Measurements from ENCODE around the gene SLIT3. TPM values are rescaled to one million over a fixed set of nuclear protein-coding genes. Genes with fewer than 3 reads are reported as not detected.

SLIT3 gene
- total and polyA plus RNA-seq, 9 of the 15 experiments (the other 6 are each of a cell fraction or from before 2014, with no cell fraction given), result 0.01 to 0.04 TPM; not detected in 7

DNA sequence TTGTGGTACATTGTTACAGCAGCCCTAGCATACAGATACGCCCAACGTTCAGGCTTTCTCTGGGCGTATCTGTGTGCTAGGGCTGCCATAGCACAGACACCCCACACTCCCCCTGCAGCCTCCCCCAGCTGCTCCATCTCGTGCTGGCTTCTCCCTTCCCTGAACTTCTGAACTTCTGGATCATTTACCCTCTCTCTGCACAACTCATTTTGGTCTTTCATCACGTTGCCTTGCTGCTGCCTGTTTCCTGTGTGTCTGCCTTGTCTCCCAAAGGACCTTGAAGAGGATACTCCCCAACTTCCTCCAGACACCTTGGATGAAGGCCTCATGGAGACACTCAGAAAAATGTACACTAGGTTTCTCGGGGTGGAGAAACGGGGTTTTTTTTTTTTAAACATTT lies 37.3 kb downstream of the SLIT3 start:
- H3K4me2 ChIP-seq (ENCODE audit: insufficient read depth, low read length), result no peak overlapping the region
- no peaks in the 10 kb centered on the region for H4K20me1 ChIP-seq (replicated peaks; ENCODE audit: control insufficient read depth, insufficient read depth, low read length)
- TF ChIP-seq ZNF232 (CRISPR knock-in tag; IDR thresholded peaks at IDR 0.05) (no peak), TFAP4 (CRISPR knock-in tag; IDR thresholded peaks at IDR 0.05; ENCODE audit: borderline replicate concordance) (no peak)
- in situ Hi-C loops (cut with MboI), result no loop called here
- DNase-seq (ENCODE audit: extremely low read depth in 1 of 4, low spot score in 3 of 4) (no peak), ATAC-seq (no peak), FAIRE-seq (no peak)
- WGBS (ENCODE audit: insufficient coverage, low coverage, missing lambda C conversion rate), result 0% methylated on average over 7 of the region's 7 CpGs
- H3K9me1 ChIP-seq (ENCODE audit: control insufficient read depth, insufficient read depth, low read length), result no peaks in the 10 kb centered on the region
- no peak overlapping the region for H2AFZ ChIP-seq (ENCODE audit: low read depth, low read length)
- POLR2A ChIA-PET, result no interaction called here
- H3K4me3 ChIP-seq, result no peak overlapping the region
- H3K27ac ChIP-seq (ENCODE audit: extremely low read depth, low read depth, low read length), result no peak overlapping the region
- intact Hi-C loops (cut with micrococcal nuclease), result no loop called here
- no peaks in the 10 kb centered on the region for H3K4me1 ChIP-seq (replicated peaks in 1 of 2; ENCODE audit: control insufficient read depth in 2 of 2, insufficient read depth in 2 of 2, low read length in 2 of 2)
- H3K9ac ChIP-seq (ENCODE audit: insufficient read depth in 1 of 2, low read depth in 2 of 2, low read length in 2 of 2), result no peak overlapping the region
- CTCF ChIA-PET (ENCODE audit: low intra/inter-chr PET ratio), result no interaction called here
- no peaks in the 10 kb centered on the region for H3K27me3 ChIP-seq (ENCODE audit: control insufficient read depth in 2 of 2, insufficient read depth in 2 of 2, low read length in 2 of 2)
- H3K9me3 ChIP-seq (replicated peaks; ENCODE audit: control insufficient read depth, insufficient read depth, low read depth, low read length), result no peaks in the 10 kb centered on the region
- no peaks in the 10 kb centered on the region for H3K79me2 ChIP-seq (ENCODE audit: control insufficient read depth, insufficient read depth, low read length)
- no TSS peak for BruUV-seq (replicated peaks)
- H3K36me3 ChIP-seq (ENCODE audit: control insufficient read depth, insufficient read depth, low read length), result no peaks in the 10 kb centered on the region

- no peak for DNase-seq (ENCODE audit: extremely low read depth in 1 of 4, low spot score in 3 of 4)
These were observed 39.9 kb downstream of the SLIT3 start for GRCh38 chr5:169260896-169261569.

More at GRCh38 chr5:169260896-169261569, 39.9 kb downstream of the SLIT3 start:
- Histone ChIP-seq H3K4me2 (ENCODE audit: insufficient read depth, low read length) (no peak overlapping the region), H3K4me3 (no peak overlapping the region), H4K20me1 (replicated peaks; ENCODE audit: control insufficient read depth, insufficient read depth, low read length) (no peaks in the 10 kb centered on the region), H3K4me1 (replicated peaks in 1 of 2; ENCODE audit: control insufficient read depth in 2 of 2, insufficient read depth in 2 of 2, low read length in 2 of 2) (no peaks in the 10 kb centered on the region), H3K9me1 (ENCODE audit: control insufficient read depth, insufficient read depth, low read length) (no peaks in the 10 kb centered on the region), H3K27ac (ENCODE audit: extremely low read depth, low read depth, low read length) (no peak overlapping the region), H3K27me3 (ENCODE audit: control insufficient read depth in 2 of 2, insufficient read depth in 2 of 2, low read length in 2 of 2) (no peaks in the 10 kb centered on the region), H3K36me3 (ENCODE audit: control insufficient read depth, insufficient read depth, low read length) (no peaks in the 10 kb centered on the region), H3K9ac (ENCODE audit: insufficient read depth in 1 of 2, low read depth in 2 of 2, low read length in 2 of 2) (no peak overlapping the region), H2AFZ (ENCODE audit: low read depth, low read length) (no peak overlapping the region), H3K79me2 (ENCODE audit: control insufficient read depth, insufficient read depth, low read length) (no peaks in the 10 kb centered on the region), H3K9me3 (replicated peaks; ENCODE audit: control insufficient read depth, insufficient read depth, low read depth, low read length) (no peaks in the 10 kb centered on the region)
- ATAC-seq (no peak), FAIRE-seq (no peak)
- in situ Hi-C loops (cut with MboI) (no loop called here), intact Hi-C loops (cut with micrococcal nuclease) (no loop called here)
- ChIA-PET CTCF (ENCODE audit: low intra/inter-chr PET ratio) (no interaction called here), POLR2A (interaction anchor here (1.2 kb wide), 1 partner anchor 12 kb away, joined by 6 read pairs; no protein-coding TSS in a partner anchor)
- 4% methylated on average over 3 of the region's 3 CpGs for WGBS (ENCODE audit: insufficient coverage, low coverage, missing lambda C conversion rate)
- no peak for TF ChIP-seq THAP7 (CRISPR knock-in tag; IDR thresholded peaks at IDR 0.05)
- TF ChIP-seq FOXK2 (conservative IDR thresholded peaks at IDR 0.05 in 1 of 2, IDR thresholded peaks at IDR 0.05 in 1 of 2; ENCODE audit: low read depth in 2 of 2), result no peak
- TF ChIP-seq NFE2 (IDR thresholded peaks at IDR 0.05; ENCODE audit: low read depth), result no peak
- TF ChIP-seq ASH1L (IDR thresholded peaks at IDR 0.05; ENCODE audit: borderline replicate concordance, low read depth, partially characterized antibody), result no peak
- no peak for TF ChIP-seq ZNF75A (CRISPR knock-in tag; IDR thresholded peaks at IDR 0.05)
- no peak for TF ChIP-seq NR2F6 (CRISPR knock-in tag; IDR thresholded peaks at IDR 0.05)
- TF ChIP-seq, protein P1, sequence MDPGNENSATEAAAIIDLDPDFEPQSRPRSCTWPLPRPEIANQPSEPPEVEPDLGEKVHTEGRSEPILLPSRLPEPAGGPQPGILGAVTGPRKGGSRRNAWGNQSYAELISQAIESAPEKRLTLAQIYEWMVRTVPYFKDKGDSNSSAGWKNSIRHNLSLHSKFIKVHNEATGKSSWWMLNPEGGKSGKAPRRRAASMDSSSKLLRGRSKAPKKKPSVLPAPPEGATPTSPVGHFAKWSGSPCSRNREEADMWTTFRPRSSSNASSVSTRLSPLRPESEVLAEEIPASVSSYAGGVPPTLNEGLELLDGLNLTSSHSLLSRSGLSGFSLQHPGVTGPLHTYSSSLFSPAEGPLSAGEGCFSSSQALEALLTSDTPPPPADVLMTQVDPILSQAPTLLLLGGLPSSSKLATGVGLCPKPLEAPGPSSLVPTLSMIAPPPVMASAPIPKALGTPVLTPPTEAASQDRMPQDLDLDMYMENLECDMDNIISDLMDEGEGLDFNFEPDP (CRISPR knock-in tag; IDR thresholded peaks at IDR 0.05), result no peak
- no peak for TF ChIP-seq KAT2B (IDR thresholded peaks at IDR 0.05; ENCODE audit: low read depth, low read length)
- no TSS peak for BruUV-seq (replicated peaks)
